ENCODE measurements around the gene CDH24.

The CDH24 gene

DNA sequence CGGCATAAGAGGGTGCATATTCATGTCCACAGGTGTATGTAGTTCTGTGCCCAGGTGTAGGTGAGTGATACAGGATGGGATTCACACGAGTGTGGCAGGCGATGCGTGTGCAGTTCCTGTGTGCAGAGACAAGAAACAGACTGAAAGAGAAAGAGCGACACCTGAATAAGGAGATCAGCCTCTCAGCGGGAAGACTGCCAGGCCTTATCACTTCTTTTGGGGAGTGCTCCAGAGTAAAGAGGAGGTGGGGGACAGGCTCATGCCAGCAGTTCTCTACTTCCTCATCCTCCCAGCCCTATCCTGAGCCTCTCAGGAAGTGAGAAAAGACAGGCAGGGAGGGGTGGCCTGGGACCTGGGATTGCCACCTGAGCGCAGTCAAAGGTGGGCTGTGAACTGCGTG is 12.5 kb downstream of the CDH24 start:
- DNase-seq, result no peak

DNA sequence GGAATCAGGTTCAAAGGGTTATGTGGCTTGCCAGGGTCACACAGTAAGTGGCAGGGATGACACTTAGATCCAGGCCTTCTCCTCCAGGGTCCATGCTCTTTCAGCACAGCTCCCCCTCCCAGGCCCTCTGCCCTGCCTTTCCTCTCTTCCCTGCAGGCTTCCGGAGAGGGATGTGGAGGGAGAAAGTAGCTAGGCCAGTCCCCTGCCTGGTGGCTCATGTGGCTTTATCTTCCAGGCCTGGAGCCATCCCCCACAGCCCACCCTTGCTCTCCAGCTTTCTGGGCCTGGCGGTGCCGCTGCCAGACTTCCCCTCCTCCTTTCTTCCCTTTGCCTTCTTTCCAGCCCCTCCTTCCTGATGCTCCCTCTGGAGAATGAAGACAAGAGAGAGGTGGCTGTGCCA is 13.6 kb downstream of the CDH24 start:
- no peak for DNase-seq

- DNase-seq, result no peak
These were observed 14.2 kb downstream of the CDH24 start for GRCh38 chr14:23043145-23043544.

- DNase-seq, result no peak
These were observed 15.0 kb downstream of the CDH24 start, which contains the start of gene PSMB11 for GRCh38 chr14:23042162-23042965. PSMB11 (plus strand) TSS chr14:23042212; CDS start chr14:23042226, 14 bp downstream.

- DNase-seq, result no peak
These were observed 15.6 kb downstream of the CDH24 start for GRCh38 chr14:23041729-23042128.

DNA sequence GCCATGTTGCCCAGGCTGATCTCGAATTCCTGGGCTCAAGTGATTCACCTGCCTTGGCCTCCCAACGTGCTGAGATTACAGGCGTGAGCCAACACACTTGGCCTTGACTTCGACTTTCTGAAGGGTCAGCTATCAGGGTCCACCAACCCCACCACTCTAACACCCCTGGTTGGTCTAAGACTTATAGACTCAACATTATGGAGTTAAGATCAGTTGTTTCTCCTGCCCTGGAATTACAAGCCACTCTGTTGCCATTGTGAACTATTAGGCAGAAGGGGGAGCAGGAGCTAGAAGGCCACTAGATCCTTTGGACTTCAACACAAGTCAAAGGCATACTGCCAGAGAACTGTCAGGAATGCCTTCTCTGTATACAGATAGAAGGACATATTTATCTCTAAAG is 17.2 kb downstream of the CDH24 start:
- no peak for DNase-seq

GRCh38 chr14:23035303-23036144 is 21.8 kb downstream of the CDH24 start:
- DNase-seq, result no peak

GRCh38 chr14:23034498-23035302 is 22.6 kb downstream of the CDH24 start, which contains the start of gene PSMB5:
PSMB5 (minus strand) TSS chr14:23034900; CDS start chr14:23034881, 19 bp downstream.
- peak; percentile 92 for DNase-seq

- DNase-seq, result no peak
These were observed 23.4 kb downstream of the CDH24 start for GRCh38 chr14:23033801-23034497.

DNA sequence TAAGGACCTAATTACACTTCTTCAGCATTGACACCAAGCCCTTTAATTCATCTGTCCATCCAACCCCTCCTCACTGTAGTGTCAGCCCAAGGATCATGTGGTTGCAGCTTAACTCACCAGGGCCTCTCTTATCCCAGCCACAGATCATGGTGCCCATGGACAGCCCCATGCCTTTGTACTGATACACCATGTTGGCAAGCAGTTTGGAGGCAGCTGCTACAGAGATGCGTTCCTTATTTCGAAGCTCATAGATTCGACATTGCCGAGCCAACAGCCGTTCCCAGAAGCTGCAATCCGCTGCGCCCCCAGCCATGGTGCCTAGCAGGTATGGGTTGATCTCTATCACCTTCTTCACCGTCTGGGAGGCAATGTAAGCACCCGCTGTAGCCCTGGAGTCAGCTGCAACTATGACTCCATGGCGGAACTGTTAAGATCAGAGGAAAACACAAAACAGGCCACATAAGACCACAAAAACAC is 24.0 kb downstream of the CDH24 start:
- no peak for DNase-seq

DNA sequence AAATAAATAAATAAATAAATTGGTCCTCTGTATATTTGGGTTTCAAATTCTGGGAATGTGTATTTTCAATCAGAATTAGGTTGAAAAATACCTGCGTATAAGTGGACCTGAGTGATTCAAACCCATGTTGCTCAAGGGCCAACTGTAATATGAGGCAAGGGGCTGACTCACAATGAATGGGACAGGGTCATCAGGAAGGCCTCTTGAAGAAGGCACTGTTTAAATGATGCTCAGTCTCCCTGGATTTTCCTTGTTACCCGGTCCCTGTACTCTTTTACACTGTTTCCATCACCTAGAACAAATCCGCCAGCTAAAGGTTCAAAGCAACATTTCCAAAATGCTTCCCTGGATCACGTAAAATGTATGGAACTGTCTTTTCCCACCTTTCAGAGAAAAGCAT is 26.4 kb downstream of the CDH24 start:
- no peak for DNase-seq

- DNase-seq, result no peak
These were observed 28.5 kb downstream of the CDH24 start for GRCh38 chr14:23028799-23029198.

- peak; percentile 69 for DNase-seq
These were observed 32.0 kb downstream of the CDH24 start for GRCh38 chr14:23025151-23025814.

DNA sequence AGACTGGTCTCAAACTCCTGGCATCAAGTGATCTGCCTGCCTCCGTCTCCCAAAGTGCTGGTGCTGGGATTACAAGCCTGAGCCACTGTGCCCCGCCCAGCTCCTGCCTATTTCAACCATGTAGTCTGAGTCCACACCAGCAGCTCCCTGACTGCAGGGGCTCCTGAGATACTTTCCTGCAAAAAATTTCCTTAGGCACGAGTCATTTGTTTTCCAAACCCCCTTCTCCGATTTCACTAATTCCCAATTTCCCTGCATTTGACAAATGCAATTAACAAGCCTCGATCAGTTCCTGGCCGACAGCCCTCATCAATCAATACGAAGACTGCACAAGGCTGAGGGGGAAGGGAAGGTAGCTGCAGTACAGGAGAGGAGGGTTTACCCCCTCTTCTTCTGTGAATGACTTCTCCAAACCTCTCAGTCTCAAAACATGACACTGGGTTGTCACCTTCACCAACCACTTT is 32.7 kb downstream of the CDH24 start:
- no peak for DNase-seq

- no peak for DNase-seq
These were observed 33.5 kb downstream of the CDH24 start for GRCh38 chr14:23023795-23024152.

- no peak for DNase-seq
These were observed 34.1 kb downstream of the CDH24 start for GRCh38 chr14:23023022-23023794.

GRCh38 chr14:23021889-23022442 is 35.4 kb downstream of the CDH24 start:
- DNase-seq, result no peak

DNA sequence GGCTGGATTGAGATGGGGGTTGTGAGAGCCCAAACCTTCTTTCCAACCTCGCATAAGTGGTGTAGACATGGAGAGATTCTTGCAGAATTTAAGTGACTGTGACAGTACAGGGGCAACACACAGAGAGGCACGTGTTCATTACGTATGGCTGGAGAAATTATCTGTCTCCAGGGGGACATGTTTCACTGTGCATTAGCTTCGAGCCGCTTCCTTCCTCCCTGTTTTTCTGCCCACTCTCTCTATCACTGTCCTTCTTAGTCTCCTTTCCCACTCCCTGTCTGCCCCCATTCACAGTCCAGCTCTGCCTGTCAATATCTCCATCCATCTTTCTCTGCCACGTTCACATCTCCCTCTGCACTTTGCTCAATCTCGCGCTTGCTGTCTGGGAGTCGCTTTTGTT is 35.9 kb downstream of the CDH24 start:
- DNase-seq, result no peak

DNA sequence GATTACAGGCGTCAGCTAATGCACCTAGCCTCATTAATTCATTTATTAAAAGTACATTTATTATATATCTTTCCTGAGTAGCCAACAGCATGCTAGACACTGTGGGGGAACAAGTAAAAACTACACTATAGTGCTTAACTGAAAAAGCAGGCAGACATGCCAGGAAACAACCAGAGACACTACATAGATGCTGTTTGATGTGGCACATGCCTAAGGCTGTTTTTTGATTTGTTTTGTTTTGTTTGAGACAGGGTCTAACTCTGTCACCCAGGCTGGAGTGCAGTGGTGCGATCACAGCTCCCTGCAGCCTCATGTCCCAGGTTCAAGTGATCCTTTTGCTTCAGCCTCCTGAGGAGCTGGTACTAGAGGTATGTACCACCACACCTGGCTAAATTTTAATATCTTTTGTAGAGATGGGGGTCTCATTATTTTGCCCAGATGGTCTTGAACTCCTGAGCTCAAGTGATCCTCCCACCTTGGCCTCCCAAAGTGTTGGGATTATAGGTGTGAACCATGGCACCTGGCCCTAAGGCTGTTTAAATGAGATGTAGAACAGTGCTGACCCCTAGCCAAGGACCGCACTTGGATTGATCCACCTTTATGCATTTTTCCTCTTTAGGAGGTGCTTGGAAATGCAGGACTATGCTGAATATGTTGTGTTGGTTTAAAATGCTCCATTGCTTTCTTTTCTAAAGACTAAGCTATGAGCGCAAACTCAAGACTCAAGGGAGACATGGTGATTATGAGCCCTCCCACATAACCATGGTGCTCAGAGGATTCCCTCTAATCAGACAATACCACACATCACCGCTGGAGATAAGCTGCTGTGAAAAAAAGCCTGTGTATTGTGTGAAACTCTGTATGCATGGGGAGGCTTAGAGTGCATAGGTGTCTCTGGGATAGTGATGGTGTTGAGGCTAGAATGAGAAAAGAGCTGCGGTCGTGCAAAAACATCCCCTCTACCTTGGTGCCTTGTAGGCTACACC is 36.9 kb downstream of the CDH24 start:
- DNase-seq, result no peak

Data from right kidney (tissue), 1 donor.